ENCODE results near the gene ELOVL1. TPM values are rescaled to one million over a fixed set of nuclear protein-coding genes. Genes with fewer than 3 reads are reported as not detected.

Gene ELOVL1
- total RNA-seq, 1 experiment from 2014 or later, result 99.9 TPM

DNA sequence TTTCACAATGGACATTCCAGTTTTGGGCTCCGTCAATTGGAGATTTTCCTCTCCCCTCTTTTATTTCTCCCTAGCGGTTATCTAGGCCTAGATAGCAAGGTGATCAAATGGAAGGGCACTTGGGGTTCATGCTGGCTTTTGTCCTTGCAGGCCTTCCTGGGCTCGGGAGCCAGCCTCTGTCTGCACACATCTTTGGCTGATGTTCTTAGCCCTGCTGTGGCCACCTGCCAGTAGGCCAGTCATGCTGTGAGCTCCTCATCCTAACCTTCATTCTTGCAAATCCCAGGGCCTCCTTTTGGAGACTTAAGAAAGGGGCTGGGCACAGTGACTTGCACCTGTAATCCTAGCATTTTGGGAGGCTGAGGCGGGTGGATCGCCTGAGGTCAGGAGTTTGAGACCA lies 53.6 kb downstream of the ELOVL1 start:
- no peaks in the 10 kb centered on the region for H3K36me3 Mint-ChIP-seq (ENCODE audit: insufficient read depth, unreplicated experiment)

GRCh38 chr1:43313771-43314170 lies 54.0 kb downstream of the ELOVL1 start:
- TF ChIP-seq CTCF (IDR thresholded peaks at IDR 0.05; ENCODE audit: unreplicated experiment), result no peak
- no peak for DNase-seq (ENCODE audit: unreplicated experiment)
- Mint-ChIP-seq H3K4me3 (ENCODE audit: unreplicated experiment) (no peak overlapping the region), H3K27ac (ENCODE audit: low read depth, unreplicated experiment) (no peak overlapping the region), H3K4me1 (ENCODE audit: insufficient read depth, unreplicated experiment) (no peaks in the 10 kb centered on the region), H3K9me3 (ENCODE audit: unreplicated experiment) (no peaks in the 10 kb centered on the region), H3K27me3 (ENCODE audit: insufficient read depth, unreplicated experiment) (no peaks in the 10 kb centered on the region), H3K36me3 (ENCODE audit: insufficient read depth, unreplicated experiment) (no peaks in the 10 kb centered on the region)
- intact Hi-C loops (cut with micrococcal nuclease), result no loop called here
- no TSS peak for BruUV-seq (replicated peaks)
- POLR2A ChIA-PET, result no interaction called here
- CTCF ChIA-PET, result interaction anchor here (0.7 kb wide), 1 partner anchor 8 kb away, joined by 3 read pairs; no protein-coding TSS in a partner anchor

More for the DNA sequence above, 53.6 kb downstream of the ELOVL1 start:
- ChIA-PET CTCF (interaction anchor here (0.7 kb wide), 1 partner anchor 8 kb away, joined by 3 read pairs; no protein-coding TSS in a partner anchor), POLR2A (no interaction called here)
- DNase-seq (ENCODE audit: unreplicated experiment), result no peak
- BruUV-seq (replicated peaks), result no TSS peak
- H3K27me3 Mint-ChIP-seq (ENCODE audit: insufficient read depth, unreplicated experiment), result no peaks in the 10 kb centered on the region
- TF ChIP-seq CTCF (IDR thresholded peaks at IDR 0.05; ENCODE audit: unreplicated experiment), result no peak
- H3K27ac Mint-ChIP-seq (ENCODE audit: low read depth, unreplicated experiment), result no peak overlapping the region
- H3K4me1 Mint-ChIP-seq (ENCODE audit: insufficient read depth, unreplicated experiment), result no peaks in the 10 kb centered on the region
- intact Hi-C loops (cut with micrococcal nuclease), result no loop called here
- no peaks in the 10 kb centered on the region for H3K9me3 Mint-ChIP-seq (ENCODE audit: unreplicated experiment)
- H3K4me3 Mint-ChIP-seq (ENCODE audit: unreplicated experiment), result no peak overlapping the region

Small RNAs within 50 kb of the gene (microRNA-seq; reads per million reads assigned to microRNA genes)
- 5.4 reads per million, percentile 38 among the genes with 10 or more reads in this experiment for gene MIR6734

Other genes with a start within 250 kb of the ELOVL1 start
- gene EBNA1BP2, start 195.7 kb downstream of the ELOVL1 start, total RNA-seq (2022), result 159 and 171 TPM in 2 replicates
- 0.17 and 0.44 TPM in 2 replicates for gene CFAP57, start 195.7 kb downstream of the ELOVL1 start, total RNA-seq (2022)
- 3.1 and 3.8 TPM in 2 replicates for gene TMEM125, start 98.0 kb downstream of the ELOVL1 start, total RNA-seq (2022)
- 0.91 and 1.6 TPM in 2 replicates for gene C1orf210, start 82.4 kb downstream of the ELOVL1 start, total RNA-seq (2022)
- gene TIE1, start 67.0 kb downstream of the ELOVL1 start, total RNA-seq (2022), result not detected in 2 replicates
- not detected in 2 replicates for gene MPL, start 30.2 kb downstream of the ELOVL1 start, total RNA-seq (2022)
- 123 and 204 TPM in 2 replicates for gene CDC20, start 9.0 kb downstream of the ELOVL1 start, total RNA-seq (2022)
- 52.0 and 61.6 TPM in 2 replicates for gene MED8, start 21.8 kb upstream of the ELOVL1 start, total RNA-seq (2022)
- 65.3 and 67.4 TPM in 2 replicates for gene SZT2, start 21.9 kb upstream of the ELOVL1 start, total RNA-seq (2022)
- 14.5 and 23.0 TPM in 2 replicates for gene HYI, start 85.9 kb upstream of the ELOVL1 start, total RNA-seq (2022)
- 67.2 and 87.1 TPM in 2 replicates for gene PTPRF, start 162.9 kb upstream of the ELOVL1 start, total RNA-seq (2022)

Data from MCF 10A (cell line).